ENCODE measurements around the gene ARID5B.

The ARID5B gene

DNA sequence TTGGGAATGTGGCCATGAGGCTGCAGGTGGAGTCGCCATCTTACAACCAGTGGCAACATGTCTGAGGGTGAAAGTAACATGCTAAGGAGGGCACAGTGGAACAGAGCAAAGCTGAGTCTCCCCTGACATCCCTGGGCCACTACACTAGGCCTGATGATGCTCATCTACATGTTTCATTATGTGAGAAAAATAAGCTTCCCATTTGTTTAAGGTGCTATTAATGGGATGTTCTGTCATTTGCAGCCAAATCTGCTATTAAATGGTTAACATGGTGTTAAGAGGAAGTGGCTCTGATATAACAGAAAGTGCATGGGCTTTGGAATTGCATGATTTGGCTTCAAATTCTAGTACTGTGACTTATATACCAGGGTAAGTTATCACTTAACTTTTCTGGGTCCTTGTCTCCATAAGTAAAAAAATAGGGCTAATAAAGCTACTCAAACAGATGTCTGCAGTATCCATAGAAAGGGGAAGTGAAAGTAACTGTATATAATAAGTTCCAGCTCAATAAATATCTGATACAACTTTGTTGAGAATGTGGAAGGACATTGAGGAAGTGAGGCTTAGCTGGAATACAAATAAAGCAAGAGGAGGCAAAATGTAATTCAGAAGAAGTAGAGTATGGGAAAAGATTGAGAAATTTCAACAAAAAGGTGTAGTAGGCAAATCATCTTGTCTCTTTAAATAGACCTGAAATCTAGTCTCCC lies 208.2 kb downstream of the ARID5B start:
- DNase-seq: peak; percentile 67

DNA sequence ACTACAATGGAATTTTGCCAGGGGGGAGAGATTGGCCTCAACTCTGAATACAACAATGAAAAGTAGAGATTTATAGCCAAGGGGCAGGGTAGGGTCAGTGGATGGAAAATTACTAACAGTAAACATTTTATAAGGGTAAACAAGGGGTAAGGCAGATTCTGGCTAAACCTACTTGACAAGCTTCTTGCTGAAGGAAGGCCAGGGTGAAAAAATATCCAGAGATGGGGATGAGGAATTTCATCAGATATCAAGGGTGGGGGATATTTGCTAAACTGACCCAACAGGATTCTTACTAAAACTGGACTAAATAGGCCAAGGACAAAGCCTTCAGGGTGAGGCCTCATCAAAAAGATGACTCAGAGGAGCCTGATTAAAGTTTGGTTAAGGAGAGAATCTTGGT lies 210.8 kb downstream of the ARID5B start:
- no peak for DNase-seq

DNA sequence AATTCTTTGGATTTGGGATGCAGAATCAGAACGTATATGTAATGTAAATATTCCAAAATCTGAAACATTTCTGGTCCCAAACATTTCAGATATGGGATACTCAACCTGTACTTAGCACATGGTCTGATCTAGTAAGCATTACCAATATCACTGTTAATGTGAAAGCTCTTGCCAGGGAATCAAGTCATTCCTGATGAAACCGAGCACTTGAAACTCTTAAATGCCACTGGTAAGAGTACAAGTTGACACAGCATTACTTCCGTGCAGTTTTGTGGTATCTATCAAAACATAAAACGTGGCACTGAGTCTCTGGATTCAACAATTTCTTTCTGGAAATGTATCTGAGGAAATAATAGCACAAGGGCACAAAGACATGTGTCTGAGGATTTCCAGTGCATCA lies 211.5 kb downstream of the ARID5B start:
- no peak for DNase-seq

DNA sequence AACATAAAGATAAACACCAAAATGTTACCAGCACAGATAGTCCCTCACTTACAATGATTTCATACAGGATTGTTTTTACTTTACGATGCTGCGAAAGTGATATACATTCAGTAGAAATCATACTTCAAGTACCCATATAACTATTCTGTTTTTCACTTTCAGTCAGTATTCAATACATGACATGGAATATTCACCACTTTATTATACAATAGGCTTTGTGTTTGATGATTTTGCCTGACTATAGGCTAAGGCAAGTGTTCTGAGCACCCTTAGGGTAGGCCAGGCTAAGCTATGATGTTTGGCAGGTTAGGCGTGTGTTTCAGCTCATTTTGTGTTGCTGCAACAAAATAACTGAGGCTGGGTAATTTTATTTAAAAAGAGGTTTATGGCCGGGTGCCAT lies 212.2 kb downstream of the ARID5B start:
- no peak for DNase-seq

DNA sequence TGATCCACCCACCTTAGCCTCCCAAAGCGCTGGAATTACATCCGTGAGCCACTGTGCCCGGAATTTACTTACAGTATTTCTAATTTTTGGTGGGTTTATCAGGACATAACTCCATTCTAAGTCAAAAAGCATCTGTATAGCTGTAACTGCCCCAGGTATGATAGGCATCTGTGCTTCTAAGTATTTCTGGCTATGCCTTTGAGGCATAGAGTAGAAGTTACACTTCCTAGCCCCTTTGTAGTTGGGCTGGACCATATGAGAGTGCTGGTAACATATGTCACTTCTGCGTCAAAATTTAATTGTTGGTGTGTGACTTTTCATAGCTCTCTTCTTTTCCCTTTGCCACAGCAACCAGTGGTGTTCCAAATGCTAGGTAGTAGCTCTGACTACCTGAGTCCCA lies 213.8 kb downstream of the ARID5B start:
- DNase-seq: no peak

DNA sequence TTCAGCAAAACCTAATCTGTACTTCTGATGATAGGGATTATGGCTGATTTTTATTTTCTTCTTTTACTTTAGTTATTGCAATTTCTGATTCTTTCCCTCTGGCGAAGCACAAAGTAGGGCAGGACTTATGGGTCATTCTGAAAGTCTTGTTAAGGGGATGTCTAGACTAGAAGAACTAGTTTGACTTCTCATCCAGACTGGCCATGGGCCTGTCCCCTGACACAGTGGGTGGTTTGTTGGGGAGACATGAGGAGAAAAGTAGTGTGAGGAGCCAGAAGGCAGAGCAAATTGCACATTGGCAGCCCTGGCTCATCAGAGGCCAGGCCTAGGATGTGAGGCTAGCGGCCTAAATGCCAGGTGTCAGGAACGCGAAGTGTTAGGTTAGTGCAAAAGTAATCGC lies 214.3 kb downstream of the ARID5B start:
- no peak for DNase-seq

DNA sequence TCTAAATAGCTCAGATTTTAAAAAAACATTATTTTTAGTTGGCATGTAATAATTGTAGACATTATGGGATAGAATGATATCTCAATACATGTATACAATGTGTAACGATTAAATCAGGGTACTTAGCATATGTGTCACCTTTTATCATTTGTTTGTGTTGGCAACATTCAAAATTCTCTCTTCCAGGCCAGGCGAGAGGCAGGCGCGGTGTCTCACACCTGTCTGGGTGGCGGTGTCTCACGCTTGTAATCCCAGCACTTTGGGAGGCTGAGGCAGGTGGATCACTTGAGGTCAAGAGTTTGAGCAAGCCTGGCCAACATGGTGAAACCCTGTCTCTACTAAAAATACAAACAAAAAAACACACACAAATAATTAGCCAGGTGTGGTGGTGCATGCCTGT lies 215.4 kb downstream of the ARID5B start:
- DNase-seq: no peak

DNA sequence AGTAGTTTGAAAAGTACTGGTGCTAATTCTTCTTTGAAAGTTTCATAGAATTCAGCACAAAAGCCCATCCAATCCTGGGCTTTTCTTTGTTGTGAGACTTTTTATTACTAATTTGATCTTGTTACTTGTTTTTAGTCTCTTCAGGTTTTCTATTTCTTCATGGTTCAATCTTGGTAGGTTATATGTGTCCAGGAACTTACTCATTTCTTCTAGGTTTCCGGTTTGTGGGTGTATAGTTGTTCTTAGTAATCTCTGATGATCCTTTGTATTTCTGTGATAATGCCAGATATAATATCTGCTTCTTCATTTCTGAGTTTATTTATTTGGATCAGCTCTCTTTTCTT lies 219.7 kb downstream of the ARID5B start:
- DNase-seq: no peak

DNA sequence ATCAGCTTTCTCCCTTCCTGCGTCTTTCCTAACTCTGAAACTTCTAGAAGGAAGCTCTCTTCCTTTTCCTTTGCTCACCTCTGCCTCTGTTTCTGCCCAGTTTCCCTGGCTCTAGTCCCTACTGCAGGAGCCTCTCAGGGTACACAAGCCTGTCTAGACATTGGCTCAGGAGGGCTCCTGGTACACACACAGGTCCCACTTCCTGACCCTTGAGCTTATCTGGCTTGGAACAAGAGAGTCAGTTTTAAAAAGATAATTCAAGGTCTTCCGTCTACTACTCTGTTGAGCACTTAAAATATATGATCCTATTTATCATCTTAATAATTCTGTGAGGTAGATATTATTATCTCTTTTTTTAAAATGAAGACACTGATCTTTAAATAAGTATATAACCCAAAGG lies 226.5 kb downstream of the ARID5B start:
- no peak for DNase-seq

DNA sequence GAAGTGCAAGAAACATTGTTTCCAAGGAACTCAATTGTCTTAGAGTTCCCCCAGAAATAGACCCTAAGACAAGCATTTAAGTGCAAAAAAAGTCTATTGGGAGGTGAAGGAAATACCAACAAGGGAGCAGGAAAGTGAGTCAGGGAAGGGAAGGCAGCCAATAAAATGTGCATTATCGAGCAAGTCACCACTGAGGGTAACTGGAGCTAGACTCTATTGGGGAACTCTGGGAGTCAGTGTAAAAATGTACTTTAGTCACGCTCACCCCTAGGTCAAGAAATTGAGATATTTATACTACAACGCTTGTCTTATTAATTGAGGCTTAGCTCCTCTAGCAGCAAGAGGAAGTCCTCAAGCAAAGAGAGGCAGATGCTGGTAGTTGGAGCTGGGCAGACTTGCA lies 229.4 kb downstream of the ARID5B start:
- no peak for DNase-seq

DNA sequence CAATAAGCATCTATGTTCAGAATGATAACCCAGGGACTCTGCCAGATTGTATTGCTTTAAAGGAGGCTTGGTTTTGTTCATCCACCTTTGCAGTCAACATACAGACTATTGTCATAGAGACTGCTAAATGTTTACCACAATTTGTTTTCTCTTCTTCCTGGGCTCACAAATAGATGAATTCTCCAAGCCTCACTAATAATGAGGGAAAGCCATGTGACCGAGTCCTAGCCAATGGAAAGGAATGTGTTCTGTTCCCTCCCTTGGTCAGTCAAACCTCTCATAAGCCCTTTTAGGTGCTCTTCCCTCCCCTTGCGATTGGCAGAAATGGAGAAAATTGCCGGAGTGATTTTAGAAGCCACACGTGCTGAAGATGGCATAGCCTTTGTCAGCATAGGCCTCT lies 230.2 kb downstream of the ARID5B start:
- no peak for DNase-seq

DNA sequence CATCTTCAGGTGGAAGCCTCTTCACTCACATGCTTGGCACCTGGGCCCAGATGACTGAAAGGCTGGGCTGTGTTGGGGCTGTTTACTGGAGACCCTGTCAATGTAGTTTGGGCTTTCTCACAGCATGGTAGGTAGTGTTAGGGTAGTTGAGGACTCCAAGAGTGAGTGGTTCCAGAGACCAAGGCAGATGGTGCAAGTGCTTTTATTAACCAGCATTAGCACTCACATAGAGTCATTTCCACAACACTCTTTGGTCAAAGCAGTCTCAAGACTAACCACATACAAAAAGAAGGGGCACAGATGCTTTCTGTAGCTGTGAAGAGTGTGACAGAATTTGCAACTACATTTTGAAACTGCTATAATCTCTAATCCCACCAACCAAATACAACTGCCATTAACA lies 232.1 kb downstream of the ARID5B start:
- no peak for DNase-seq

DNA sequence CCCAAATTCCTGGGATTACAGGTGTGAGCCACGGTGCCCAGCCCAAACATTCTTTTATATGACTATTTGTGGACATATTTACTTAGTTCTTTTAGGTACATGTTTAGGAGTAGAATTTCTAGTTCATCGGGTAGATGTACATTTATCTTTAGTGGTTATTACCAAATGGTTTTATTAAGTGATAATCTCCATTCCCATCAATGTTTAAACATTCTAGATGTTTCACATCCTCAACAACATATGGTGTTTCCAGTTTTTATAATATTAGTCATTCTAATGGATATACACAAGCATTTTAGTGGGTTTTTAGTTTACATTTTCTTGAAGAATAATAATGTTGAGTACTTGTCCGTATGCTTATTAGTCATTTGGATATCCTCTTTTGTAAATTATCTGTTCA lies 235.4 kb downstream of the ARID5B start:
- DNase-seq: no peak
